NCI-H748 treated with DMSO at 0.1 percent for 48 hours (cell line): ENCODE measurements around the gene SEC31A.
"Not testable (repeated sequence)": the region's sequence is repeated elsewhere in the genome, so short reads cannot be mapped to it uniquely, and the experiment has no call there.

Experiments used
- DNase-seq: peaks from one replicate; lab custom pipeline; 2025; lab: John Stamatoyannopoulos, UW

Gene SEC31A

DNA sequence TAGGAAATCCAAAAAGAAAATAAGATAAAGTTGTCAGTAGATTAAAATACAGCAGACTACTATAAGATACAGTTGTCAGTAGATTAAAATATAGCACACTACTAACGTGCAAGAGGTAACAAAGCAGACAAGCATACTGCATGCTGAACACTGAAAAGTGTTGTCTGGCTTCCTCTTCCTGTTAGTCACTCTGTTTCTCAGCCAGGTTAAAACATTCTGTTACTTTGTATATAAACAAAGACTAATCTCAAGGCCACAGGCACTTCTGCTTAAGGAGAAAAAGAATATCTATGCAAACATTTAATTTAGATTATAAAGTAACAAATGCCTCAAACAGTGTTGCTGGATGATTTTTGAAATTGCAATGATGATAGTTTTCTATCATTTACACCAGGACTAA, 51.3 kb downstream of the SEC31A start:
- no peak for DNase-seq

DNA sequence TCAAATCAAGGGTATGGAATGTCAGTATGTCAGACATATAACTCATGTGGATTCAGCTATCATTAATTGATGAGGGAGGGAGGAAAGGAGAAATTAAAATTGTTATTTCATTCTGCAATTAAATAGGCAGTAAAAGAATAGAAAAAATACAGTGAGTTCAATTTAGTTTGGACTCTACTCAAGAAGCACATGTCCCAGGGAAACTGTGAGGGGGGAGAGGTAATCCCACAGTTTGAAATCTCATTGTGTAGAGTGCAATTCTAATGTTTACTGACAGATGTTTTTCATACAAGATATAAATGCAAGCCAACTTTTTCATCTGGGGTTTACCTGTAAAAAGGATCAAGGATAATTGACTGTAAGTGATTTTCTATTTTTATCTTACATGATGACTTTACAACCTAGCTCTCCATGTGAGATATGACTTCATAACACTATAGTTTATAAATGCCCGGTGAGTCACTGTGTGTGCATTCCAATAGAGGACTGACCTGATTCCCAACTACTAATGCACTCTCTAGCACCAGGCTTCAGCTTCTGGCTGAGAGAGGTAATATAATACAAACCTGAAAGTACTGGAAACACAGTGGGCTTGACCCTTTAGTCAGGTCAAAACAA, 57.1 kb downstream of the SEC31A start:
- no peak for DNase-seq

DNA sequence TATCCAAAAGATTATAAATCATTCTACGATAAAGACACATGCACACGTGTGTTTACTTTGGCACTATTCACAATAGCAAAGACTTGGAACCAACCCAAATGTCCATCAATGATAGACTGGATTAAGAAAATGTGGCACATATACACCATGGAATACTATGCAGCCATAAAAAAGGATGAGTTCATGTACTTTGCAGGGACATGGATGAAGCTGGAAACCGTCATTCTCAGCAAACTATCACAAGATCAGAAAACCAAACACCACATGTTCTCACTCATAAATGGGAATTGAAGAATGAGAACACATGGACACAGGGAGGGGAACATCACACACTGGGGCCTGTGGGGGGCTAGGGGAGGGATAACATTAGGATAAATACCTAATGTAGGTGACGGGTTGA, 57.9 kb downstream of the SEC31A start:
- not testable (repeated sequence) for DNase-seq

DNA sequence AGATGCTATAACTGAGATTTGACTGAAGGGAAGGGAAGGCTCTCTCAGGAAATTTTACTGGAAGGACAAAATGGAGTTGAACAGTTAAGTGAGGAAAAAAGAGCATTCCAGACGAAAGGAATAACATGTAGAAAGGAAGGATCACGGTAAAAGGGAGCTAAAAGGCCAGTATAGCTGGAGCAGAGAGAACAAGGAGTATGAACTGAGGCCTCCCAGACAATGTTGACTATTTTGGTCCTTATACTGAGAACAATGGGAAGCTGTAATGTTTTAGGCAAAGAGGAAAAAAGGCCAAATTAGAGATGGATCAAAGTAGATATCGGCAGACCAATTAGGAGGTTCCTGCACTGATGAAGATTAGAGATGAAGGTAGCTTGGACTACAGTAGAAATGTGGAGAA, 65.5 kb downstream of the SEC31A start:
- no peak for DNase-seq

DNA sequence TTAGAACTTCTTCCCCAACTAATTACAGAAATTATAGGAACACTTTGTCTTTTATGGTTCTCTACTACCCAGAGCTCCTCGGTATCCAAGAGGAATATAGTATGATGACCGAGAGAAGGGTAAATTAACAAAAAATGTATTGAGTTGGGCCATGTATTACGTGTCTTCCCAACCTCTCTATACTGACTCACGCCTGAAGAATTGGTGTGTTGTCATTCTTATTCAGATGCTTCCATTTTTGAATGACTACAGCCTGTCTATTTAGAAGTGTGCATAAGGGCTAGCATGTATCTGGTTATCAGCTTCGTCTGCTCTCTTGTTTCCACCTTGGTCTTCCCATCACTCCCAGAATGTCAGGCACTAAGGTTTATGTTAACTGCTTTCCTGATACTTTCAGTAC, 67.9 kb downstream of the SEC31A start:
- no peak for DNase-seq

DNA sequence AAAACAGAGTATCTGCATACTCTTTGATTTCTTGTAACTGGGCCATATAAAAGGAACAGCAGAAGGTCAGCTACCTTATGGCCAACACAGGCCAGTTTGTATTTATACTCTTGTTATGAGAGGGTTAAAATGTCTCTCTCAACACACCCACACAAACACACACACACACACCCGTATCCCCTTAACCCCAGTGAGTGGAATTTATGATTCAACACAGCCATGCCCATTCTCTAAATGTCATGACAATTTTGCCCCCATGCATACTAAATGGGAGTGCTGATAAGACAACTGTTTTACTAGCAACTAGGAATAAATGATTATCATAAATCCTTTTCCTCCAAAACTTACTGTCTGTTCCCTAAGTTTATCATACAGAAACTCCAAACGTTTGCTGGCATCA, 70.3 kb downstream of the SEC31A start:
- DNase-seq = no peak

DNA sequence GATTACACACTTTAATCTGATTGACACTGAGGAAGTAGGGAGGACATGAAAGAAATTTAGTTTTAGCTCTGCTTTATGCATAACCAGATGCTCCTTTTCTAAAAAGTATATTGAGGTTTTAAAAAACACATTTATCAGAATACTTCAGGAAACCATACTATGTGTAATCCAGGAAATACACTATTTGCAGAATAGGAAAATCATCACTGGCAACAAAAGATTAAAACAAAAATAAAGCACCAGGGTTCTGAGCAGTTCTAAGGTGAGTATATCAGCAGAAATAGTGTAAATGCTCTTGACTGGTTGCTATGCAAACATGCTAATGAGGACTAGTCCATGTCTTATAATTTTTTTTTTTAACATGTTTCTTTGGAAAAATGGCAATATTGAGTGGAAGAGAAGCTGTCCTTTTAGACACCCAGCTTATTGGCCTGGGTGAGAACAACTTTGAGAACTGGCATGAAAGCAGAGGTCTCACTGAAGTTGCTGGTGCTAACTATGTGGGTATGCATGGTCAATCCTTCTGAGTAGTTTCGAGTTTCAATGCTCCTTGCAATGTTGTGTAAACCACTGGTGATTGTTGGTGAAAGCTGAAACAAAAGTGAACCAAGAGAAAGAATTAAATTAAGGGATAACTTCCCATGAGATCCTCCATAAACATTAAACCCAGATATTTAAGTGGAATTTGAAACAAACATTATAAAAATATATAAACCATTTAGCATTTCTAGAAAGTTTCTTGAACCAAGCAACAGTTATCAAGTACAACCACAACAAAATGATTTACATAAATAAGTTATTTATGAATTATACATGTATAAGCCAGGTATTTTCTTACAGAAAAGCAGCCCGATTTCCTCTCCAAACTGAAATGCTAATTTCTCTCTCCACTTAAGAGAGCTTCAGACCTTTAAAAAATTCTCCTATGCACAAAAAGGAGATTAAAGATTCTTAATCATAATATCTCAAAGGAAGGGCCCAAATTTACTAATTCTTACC, 72.0 kb downstream of the SEC31A start:
- no peak for DNase-seq

DNA sequence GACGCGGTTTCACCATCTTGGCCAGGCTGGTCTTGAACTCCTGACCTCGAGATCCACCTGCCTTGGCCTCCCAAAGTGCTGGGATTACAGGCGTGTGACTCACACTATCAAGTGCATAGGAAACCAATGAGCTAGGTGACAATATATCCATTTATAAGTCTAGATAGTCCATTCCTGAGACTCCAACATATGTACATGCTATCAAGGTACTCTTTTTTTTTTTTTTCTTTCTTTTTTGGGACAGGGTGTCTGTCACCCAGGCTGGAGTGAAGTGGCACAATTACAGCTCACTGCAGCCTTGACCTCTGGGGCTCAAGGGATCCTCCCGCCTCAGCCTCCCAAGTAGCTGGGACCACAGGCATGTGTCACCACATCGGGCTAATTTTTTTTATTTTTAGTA, 74.1 kb downstream of the SEC31A start:
- DNase-seq = not testable (repeated sequence)

DNA sequence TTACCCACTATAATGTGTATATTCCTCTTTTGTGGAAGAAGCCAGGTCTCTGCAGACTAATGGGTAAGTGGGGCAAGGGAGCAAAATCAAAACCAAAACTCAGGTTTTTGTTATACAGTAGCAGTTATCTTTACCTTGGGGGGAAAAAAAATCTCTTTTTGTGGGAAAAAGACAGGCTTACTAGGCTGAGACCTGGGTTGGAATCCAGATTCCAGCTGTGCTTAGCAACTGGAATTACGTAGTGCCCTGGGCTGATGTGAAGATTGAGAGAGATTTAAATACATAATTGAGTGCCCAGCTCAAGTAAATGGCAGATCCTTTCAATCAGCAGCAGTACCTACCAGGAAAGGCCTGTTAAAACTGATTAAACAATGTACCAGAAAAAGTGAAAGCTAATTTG, 76.9 kb downstream of the SEC31A start:
- DNase-seq = no peak

DNA sequence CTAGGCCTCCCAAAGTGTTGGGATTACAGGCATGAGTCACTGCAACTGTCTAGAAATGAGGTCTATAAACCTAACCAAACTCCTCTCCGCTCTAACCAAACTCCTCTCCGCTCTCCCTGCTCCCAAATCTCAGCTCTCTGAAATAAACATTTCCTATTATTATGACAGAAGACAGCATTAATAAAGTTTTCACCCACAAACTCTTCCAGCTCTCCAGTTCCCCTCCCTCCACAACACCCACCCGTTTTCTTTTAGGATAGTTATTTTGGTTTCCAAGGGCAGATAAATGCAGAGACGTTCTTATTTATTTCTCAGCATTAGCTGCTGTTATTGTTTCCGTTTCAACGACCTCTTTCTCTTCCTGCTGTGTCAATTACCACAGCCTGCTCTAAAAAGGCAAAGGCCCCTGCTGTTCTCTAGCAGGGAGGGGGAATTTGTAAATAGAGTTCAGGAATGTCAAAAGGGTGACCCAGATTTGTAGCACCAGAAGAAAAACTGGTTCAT, 79.1 kb downstream of the SEC31A start:
- DNase-seq = peak; percentile 28

DNA sequence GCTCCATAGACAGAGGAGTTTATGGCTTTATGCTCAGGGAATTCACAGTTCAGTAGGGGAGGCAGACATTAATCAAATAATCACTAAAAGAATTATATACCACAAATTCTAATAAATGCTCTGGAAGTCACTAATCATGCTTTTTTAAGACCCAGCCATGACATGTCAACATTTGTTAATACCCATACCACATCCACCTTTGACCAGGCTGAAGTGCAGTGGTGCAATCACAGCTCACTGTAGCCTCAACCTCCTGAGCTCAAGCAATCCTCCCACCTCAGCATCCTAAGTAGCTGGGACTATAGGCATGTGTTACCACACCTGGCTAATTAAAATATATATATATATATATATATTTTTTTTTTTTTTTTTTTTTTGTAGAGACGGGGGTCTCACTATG, 79.6 kb downstream of the SEC31A start:
- DNase-seq = no peak

DNA sequence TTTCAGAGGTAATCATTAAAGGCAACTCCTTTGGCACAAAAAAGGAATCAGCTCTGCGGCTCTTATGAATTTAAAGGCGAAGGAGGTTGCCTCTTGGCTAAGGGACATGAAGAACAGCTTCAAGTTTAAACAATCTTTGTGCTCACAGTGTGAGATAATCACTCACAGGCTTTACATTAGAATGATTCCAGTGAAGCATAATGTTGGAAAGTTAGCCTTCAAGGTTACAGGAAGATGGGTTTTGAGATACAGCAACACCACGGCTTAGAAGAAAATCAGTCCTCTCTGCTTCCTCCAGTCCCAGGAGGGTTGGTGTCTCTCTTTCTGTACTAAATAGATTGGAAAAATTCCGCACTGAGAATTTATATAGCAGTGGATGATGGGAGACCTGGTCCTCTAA, 80.8 kb downstream of the SEC31A start:
- DNase-seq = no peak

DNA sequence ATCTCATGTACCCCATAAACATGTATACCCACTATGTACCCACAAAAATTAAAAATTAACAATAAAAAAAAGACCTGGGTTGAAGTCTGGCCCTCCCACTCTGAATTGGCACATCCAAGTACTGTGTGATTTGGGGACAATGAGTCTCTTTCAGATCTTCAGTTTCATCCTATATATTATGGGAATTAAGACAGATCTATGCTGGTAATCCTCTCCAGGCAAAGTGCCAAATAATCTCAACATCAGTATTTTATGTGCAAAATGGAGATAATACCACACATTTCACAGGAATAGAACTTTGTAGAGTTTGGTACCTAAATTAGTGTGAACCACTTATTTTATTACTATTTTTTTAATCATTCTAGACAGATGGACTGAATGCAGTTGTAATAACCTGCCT, 81.3 kb downstream of the SEC31A start:
- no peak for DNase-seq

DNA sequence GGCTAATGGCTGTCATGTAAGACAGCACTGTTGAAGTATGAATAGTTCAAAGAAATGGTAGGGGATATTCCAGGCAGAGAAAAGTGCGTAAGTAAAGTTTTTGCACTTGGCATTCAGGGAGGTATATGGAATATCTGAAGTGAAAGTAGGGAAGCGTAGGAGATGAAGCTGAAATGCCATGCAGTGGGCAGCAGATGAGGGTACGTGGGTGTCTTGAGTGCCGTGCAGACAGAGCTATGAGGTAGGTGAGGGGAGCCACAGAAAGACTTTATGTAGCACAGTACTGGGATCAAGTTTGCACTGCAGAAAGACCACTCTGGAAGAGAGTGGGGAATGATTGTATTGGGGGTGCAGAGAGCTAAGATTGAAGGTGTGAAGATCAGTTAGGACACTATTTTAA, 87.2 kb downstream of the SEC31A start:
- no peak for DNase-seq

DNA sequence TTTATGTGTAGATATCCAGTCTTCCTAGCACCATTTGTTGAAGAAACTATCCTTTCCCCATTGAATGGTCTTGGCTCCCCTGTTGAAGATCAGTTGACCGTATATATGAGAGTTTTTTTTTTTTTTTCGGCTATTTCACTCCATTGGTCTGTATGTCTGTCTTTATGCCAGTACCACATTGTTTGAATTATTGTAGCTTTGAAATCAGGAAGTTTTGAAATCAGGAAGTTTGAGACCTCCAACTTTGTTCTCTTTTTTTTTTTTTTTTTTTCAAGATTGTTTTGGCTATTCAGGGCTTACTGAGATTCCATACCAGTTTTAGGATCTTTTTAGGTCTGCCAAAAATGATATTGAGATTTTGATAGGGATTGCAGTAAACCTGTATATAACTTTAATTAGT, 88.0 kb downstream of the SEC31A start:
- no peak for DNase-seq

DNA sequence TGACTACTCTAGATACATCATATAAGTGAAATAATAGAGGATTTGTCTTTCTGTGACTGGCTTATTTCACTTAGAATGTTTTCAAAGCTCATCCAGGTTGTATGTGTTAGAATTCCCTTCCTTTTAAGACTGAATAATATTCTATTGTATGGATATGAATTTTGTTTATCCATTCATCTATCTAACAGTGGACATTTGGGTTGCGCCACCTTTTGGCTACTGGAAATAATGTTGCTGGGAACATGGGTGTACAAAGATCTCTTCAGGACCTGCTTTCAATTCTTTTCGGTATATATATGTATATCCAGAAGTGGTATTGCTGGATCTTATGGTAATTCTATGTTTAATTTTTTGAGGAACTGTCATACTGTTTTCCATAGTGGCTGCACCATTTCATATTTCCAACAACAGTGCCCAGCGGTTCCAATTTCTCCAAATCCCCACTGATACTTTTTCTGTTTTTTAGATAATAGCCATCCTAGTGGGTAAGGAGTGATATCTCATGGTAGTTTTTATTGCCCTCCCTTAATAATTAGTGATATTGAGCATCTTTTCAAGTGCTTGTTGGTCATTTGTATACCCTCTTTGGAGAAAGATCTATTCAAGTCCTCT, 88.9 kb downstream of the SEC31A start:
- peak; percentile 10 for DNase-seq

DNA sequence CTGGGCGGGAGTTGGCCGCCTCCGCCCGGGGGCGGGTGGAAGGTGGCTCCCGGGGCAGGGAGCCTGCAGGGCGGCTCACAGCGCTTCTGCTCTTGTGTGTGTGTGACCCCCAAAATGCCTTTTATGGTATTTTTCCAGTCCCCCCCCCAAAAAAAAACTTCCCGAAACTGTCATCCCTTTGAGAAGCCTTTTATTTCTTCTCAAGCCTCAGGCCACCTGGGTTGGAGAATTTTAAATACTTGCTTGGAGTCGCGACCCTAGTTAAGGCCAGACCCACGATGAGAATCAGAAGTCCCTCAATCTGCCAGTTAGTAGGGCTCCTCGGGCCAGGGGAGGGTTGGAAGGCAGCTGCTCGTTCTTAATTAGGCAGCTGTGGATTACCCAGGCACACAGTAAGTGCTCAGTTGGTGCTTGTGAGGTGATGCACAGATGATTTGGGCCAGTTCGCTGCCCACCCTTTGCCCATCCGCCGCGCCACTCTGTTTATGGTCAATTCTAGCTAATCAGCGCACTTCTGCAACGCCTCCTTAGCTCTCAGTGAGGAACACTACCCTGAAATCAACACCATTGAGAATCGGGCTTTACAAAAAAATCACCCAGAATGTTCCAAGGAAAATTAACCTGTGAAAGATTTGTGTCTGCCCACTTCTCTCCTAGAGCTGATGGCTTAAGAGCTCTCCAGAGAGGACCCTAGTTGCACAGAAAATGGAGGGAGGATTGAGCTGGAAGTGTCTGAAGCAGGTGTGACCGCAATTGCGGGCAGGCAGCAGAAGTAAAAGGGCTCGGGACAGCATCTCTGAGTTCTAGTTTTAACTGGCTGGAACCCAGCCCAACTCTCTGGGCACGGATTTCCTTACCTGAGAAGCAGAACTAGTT, 91.7 kb downstream of the SEC31A start:
- no peak for DNase-seq

DNA sequence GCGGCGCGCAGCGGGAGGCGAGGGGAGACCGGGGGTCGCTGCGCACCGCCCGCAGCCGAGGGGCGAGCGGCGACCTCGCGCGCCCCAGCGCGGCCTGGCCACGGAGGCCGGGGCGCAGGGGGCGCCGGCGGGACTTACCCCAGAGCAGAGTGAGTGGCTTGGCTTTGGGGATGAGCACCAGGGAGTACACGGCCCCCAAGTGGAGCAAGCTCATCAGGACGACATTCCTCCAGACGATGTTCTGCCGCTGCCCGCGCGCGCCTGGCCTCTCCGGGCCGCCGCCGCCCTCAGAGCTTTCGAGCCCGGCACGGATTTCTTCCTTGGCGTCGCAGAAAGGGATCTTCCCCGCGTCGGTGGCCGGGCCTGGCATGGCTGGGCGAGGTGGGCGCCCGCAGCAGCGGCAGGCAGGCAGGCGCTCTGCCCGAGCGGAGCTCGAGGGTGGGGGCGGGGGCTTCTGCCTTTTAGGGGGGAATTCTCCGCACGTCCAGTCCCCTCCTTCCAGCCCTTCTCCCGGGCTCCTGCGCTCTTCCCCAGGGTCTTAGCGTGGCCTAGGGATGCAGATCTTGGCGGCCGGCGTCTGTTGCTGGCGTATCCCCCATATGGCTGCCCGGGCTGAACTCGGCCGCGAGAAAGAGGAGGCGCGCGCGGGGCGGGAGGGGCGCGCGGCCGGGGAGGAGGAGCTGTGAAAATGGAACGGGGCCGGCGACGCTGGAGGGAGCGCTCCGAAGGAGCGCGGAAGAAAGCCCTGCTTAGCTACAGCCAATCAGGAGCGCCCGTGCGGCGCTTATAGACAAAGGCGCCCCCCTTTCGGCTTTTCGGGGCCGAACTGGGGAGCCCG, 92.6 kb downstream of the SEC31A start, which contains the start of gene SCD5:
SCD5 (minus strand) TSS at position 629 of the 838 bp plus-strand sequence; CDS start at position 370, 259 bp downstream.
- peak; percentile 19 for DNase-seq

DNA sequence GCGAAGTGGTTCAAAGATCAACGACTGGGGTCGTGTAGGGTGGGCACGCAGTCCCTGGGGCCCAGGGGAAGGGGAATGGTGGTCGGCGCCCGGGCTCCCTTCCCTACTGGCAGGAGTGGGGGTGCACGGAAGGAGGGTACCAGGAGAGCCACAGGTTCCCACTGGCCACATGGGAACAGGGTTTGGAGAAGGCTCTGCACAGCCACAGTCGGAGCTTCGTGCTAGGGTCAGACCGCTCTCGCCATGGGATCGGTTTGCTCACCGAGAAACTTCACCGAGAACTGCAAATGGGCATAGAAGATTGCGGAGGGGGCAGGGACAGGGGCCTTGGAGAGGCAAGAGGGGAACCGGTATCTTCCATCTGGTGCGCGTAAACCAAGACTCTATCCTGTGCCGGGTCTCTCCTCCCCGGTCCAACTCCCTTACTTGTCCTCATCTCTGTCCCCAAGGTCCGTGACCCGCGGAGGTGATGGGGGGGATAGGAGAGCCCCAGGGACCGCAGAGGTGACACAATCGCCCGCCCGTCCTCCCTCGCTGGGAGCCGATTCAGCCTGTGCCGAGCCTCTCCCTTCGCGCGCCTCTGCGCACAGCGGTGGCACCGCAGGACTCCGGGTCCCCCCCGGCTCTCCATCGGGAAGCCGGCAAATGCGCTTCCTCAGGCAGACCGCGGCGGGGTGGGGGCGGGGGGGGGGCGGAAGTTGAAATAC, 93.4 kb downstream of the SEC31A start:
- no peak for DNase-seq

DNA sequence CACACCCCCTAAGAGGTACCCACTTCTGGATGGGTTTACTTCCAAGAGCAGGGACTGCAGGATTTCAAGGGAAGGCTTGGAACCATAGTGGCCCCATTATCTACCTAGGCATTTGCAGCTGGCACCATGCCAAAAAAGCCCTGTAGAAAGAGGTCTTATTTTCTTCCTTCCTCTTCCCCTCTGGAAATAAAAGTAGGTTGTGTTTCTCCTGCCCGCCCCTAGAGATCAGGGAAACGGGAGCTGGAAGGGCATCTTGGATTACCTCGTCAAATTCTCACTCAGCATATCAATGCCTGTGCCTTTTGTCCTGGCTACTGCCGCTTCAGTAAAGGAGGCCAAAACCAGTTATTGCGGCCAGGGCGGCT, 93.9 kb downstream of the SEC31A start:
- DNase-seq = no peak
